ENCODE results near the gene RANBP17. TPM values are rescaled to one million over a fixed set of nuclear protein-coding genes. Genes with fewer than 3 reads are reported as not detected.

The RANBP17 gene
- total and polyA plus RNA-seq, 2 experiments from 2014 or later: 43.8 to 53.1 TPM

GRCh38 chr5:171317230-171317629, 455.4 kb downstream of the RANBP17 start:
- Histone ChIP-seq H3K27me3 (ENCODE audit: insufficient read depth) (peaks cover 100% of the 10 kb centered on the region), H3F3A (replicated peaks; ENCODE audit: low read depth) (peaks cover 19% of the 10 kb centered on the region; the same call in 1 of the 2 replicates), H3K4me1 (ENCODE audit: insufficient read depth) (peaks cover 52% of the 10 kb centered on the region), H2AFZ (no peak overlapping the region), H3K4me2 (peak overlapping the region; percentile 77), H3K27ac (ENCODE audit: low read depth) (no peak overlapping the region), H3K4me3 (peak overlapping the region; percentile 41; the same call in 1 of the 2 replicates), H3K36me3 (ENCODE audit: insufficient read depth) (no peaks in the 10 kb centered on the region), H3K9me2 (ENCODE audit: insufficient read depth) (no peaks in the 10 kb centered on the region), H3K79me2 (replicated peaks; ENCODE audit: insufficient read depth) (no peaks in the 10 kb centered on the region), H4K20me1 (replicated peaks; ENCODE audit: insufficient read depth) (peaks cover 14% of the 10 kb centered on the region)
- DNase-seq (ENCODE audit: low spot score) (no peak), ATAC-seq (no peak)
- peak overlapping the region; percentile 37; the same call in 2 of the 3 replicates for H3K4me3 Mint-ChIP-seq
- peaks cover 42% of the 10 kb centered on the region for H3K4me1 Mint-ChIP-seq
- peaks cover 14% of the 10 kb centered on the region; the same call in 2 of the 3 replicates for H3K9me3 Mint-ChIP-seq
- no peak overlapping the region for H3K27ac Mint-ChIP-seq
- TF ChIP-seq STAT1 (IDR thresholded peaks at IDR 0.05; ENCODE audit: unreplicated experiment) (no peak), EZH2 (IDR thresholded peaks at IDR 0.05; ENCODE audit: low read depth, unreplicated experiment) (peak; percentile 89)
- H3K27me3 Mint-ChIP-seq (ENCODE audit: insufficient read depth, low read depth, poor library complexity): peaks cover 98% of the 10 kb centered on the region
- H3K36me3 Mint-ChIP-seq (ENCODE audit: low read depth): no peaks in the 10 kb centered on the region; the same call in 2 of the 3 replicates

- H3K27ac Mint-ChIP-seq: no peak overlapping the region
- no peaks in the 10 kb centered on the region for H3K79me2 ChIP-seq (replicated peaks; ENCODE audit: insufficient read depth)
- ATAC-seq: peak; percentile 24
- peaks cover 10% of the 10 kb centered on the region; the same call in 2 of the 3 replicates for H3K9me3 Mint-ChIP-seq
- no peaks in the 10 kb centered on the region for H3K9me2 ChIP-seq (ENCODE audit: insufficient read depth)
- no peak overlapping the region; the same call in 1 of the 2 replicates for H2AFZ ChIP-seq
- H3K27ac ChIP-seq (ENCODE audit: low read depth): no peak overlapping the region
- peaks cover 19% of the 10 kb centered on the region; the same call in 1 of the 2 replicates for H3F3A ChIP-seq (replicated peaks; ENCODE audit: low read depth)
- peaks cover 35% of the 10 kb centered on the region for H3K4me1 Mint-ChIP-seq
- H3K27me3 ChIP-seq (ENCODE audit: insufficient read depth): peaks cover 100% of the 10 kb centered on the region
- peaks cover 90% of the 10 kb centered on the region for H3K27me3 Mint-ChIP-seq (ENCODE audit: insufficient read depth, low read depth, poor library complexity)
- H3K4me2 ChIP-seq: peak overlapping the region; percentile 77
- peaks cover 50% of the 10 kb centered on the region for H3K4me1 ChIP-seq (ENCODE audit: insufficient read depth)
- H3K4me3 ChIP-seq: peak overlapping the region; percentile 41
- peak overlapping the region; percentile 37 for H3K4me3 Mint-ChIP-seq
- H4K20me1 ChIP-seq (replicated peaks; ENCODE audit: insufficient read depth): peaks cover 11% of the 10 kb centered on the region
- DNase-seq (ENCODE audit: low spot score): peak; percentile 80
- H3K36me3 ChIP-seq (ENCODE audit: insufficient read depth): no peaks in the 10 kb centered on the region
- no peaks in the 10 kb centered on the region; the same call in 2 of the 3 replicates for H3K36me3 Mint-ChIP-seq (ENCODE audit: low read depth)
- TF ChIP-seq ZNF331 (CRISPR knock-in tag; IDR thresholded peaks at IDR 0.05; ENCODE audit: low read depth) (no peak), EZH2 (IDR thresholded peaks at IDR 0.05; ENCODE audit: low read depth, unreplicated experiment) (no peak), ZNF462 (CRISPR knock-in tag; IDR thresholded peaks at IDR 0.05) (no peak), ZNF114 (CRISPR knock-in tag; IDR thresholded peaks at IDR 0.05) (no peak), EZH2phosphoT487 (IDR thresholded peaks at IDR 0.05; ENCODE audit: unreplicated experiment) (no peak), CREB1 (CRISPR knock-in tag; IDR thresholded peaks at IDR 0.05; ENCODE audit: low read depth) (no peak), POLR2AphosphoS5 (IDR thresholded peaks at IDR 0.05; ENCODE audit: low read depth) (no peak), JUNB (IDR thresholded peaks at IDR 0.05; ENCODE audit: unreplicated experiment) (no peak), ETS1 (IDR thresholded peaks at IDR 0.05) (no peak)
- TF ChIP-seq, protein P1, sequence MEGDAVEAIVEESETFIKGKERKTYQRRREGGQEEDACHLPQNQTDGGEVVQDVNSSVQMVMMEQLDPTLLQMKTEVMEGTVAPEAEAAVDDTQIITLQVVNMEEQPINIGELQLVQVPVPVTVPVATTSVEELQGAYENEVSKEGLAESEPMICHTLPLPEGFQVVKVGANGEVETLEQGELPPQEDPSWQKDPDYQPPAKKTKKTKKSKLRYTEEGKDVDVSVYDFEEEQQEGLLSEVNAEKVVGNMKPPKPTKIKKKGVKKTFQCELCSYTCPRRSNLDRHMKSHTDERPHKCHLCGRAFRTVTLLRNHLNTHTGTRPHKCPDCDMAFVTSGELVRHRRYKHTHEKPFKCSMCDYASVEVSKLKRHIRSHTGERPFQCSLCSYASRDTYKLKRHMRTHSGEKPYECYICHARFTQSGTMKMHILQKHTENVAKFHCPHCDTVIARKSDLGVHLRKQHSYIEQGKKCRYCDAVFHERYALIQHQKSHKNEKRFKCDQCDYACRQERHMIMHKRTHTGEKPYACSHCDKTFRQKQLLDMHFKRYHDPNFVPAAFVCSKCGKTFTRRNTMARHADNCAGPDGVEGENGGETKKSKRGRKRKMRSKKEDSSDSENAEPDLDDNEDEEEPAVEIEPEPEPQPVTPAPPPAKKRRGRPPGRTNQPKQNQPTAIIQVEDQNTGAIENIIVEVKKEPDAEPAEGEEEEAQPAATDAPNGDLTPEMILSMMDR (conservative IDR thresholded peaks at IDR 0.05; ENCODE audit: low read depth in 2 of 2): no peak
Measured at GRCh38 chr5:171318026-171318425, 456.2 kb downstream of the RANBP17 start.

Data from GM23338 (cell line).